K562 (cell line): ENCODE measurements around the gene CCDC136. TPM values are rescaled to one million over a fixed set of nuclear protein-coding genes. Genes with fewer than 3 reads are reported as not detected.

ENCODE experiments used
- CREB3L1 ChIP-seq: fragments of 450-650 bp; IDR thresholded peaks from 2 replicates; pipeline ENCODE4 v1.6.1; 2014; ENCODE audit warnings: low read depth, mild to moderate bottlenecking, moderate library complexity, borderline replicate concordance
- DIDO1 ChIP-seq: fragments of 450-650 bp; IDR thresholded peaks from 2 replicates; pipeline ENCODE4 v1.6.1; 2016; ENCODE audit warnings: low read depth, missing biosample characterization, missing genetic modification characterization
- HNRNPK ChIP-seq: fragments of 200-400 bp; formaldehyde crosslinking; IDR thresholded peaks from one replicate; pipeline ENCODE4 v1.6.1; 2018; ENCODE audit warnings: mild to moderate bottlenecking, low read depth, low read length; ENCODE audit not compliant: poor library complexity, severe bottlenecking
- MCM3 ChIP-seq: fragments of 450-650 bp; IDR thresholded peaks from 2 replicates; pipeline ENCODE4 v1.6.1; 2016
- RBBP5 ChIP-seq: fragments of 200-600 bp; sonication (generic); IDR thresholded peaks from 2 replicates; pipeline ENCODE4 v1.6.1; 2012; ENCODE audit warnings: borderline replicate concordance, mild to moderate bottlenecking, low read length, control low read depth, inconsistent platforms; ENCODE audit not compliant: insufficient read depth, poor library complexity, severe bottlenecking
- RBM22 ChIP-seq: fragments of 200-400 bp; formaldehyde crosslinking; IDR thresholded peaks from 2 replicates; pipeline ENCODE4 v1.6.1; 2018; ENCODE audit warnings: low read length, low read depth; ENCODE audit not compliant: poor library complexity, severe bottlenecking
- RCOR1 ChIP-seq, 2 experiments: IDR thresholded peaks; 2 replicates each; pipeline ENCODE4 v1.6.1; 2012; ENCODE audit warnings: low read depth in 2 of 2, low read length in 2 of 2, borderline replicate concordance in 1 of 2, improper control_type of control experiment in 1 of 2
- RFX1 ChIP-seq: fragments of 450-650 bp; IDR thresholded peaks from 2 replicates; pipeline ENCODE4 v1.6.1; 2016; ENCODE audit warnings: mild to moderate bottlenecking, moderate library complexity
- TARDBP ChIP-seq: fragments of 450-650 bp; IDR thresholded peaks from 2 replicates; pipeline ENCODE4 v1.6.1; 2016
- ZKSCAN3 ChIP-seq: fragments of 250-450 bp; sonication (Bioruptor Pico); IDR thresholded peaks from 2 replicates; pipeline ENCODE4 v1.4.0; 2020
- ZNF655 ChIP-seq: fragments of 250-450 bp; sonication (Bioruptor Pico); IDR thresholded peaks from 2 replicates; pipeline ENCODE4 v1.5.0; 2021
- polyA plus RNA-seq, 8 experiments: library from polyadenylated mRNA; depleted of rRNA in 4 of 8; stranded (reverse) in 5 of 8; unstranded in 3 of 8; fragments of >200 nt; fragmentation: Nextera tagmentation in 2 of 8; fragmentation: Illumina TruSeq in 1 of 8; extraction: Ambion mirVana in 2 of 8; extraction: Trizol in 1 of 8; gene quantifications; 2 replicates each; pipeline versions ENCODE4 v1.2.1 to v1.2.3, GENCODE V29; 2011 to 2014; ENCODE audit warnings: inconsistent platforms in 1 of 8, missing spikeins in 1 of 8
- total RNA-seq, 7 experiments: library from RNA; depleted of rRNA in 6 of 7; stranded (reverse); fragments of >200 nt in 6 of 7; fragmentation: Illumina TruSeq in 2 of 7; extraction: Trizol in 2 of 7; gene quantifications; 2 replicates each; pipeline versions ENCODE4 v1.2.1 to v1.2.3, GENCODE V29; 2011 to 2021; ENCODE audit warnings: low replicate concordance in 1 of 7
- TF ChIP-seq, protein P1 (sequence below), 2 experiments: fragments of 450-650 bp; IDR thresholded peaks; 2 replicates each; pipeline ENCODE4 v1.6.1; 2016; ENCODE audit warnings: mild to moderate bottlenecking in 2 of 2, borderline replicate concordance in 1 of 2, low read depth in 1 of 2, moderate library complexity in 1 of 2
- TF ChIP-seq, protein P2 (sequence below): fragments of 200-400 bp; formaldehyde crosslinking; IDR thresholded peaks from 2 replicates; pipeline ENCODE4 v1.6.1; 2017; ENCODE audit warnings: mild to moderate bottlenecking, low read depth, low read length, moderate library complexity

The CCDC136 gene
- total and polyA plus RNA-seq, 9 of the 15 experiments (the other 6 are each of a cell fraction or from before 2014, with no cell fraction given): 2.4 to 40.8 (median 26.5) TPM

GRCh38 chr7:128862571-128863432 is 71.0 kb downstream of the CCDC136 start, which contains the start of gene ATP6V1F (continued):
- TF ChIP-seq ZNF655 (CRISPR knock-in tag): no peak
- TF ChIP-seq TARDBP: peak; percentile 81; the same call in 1 of the 2 replicates
- TF ChIP-seq ZKSCAN3: no peak
- peak; percentile 93 for TF ChIP-seq CREB3L1
- no peak for TF ChIP-seq RBM22
- no peak for TF ChIP-seq MCM3
- TF ChIP-seq, protein P1, sequence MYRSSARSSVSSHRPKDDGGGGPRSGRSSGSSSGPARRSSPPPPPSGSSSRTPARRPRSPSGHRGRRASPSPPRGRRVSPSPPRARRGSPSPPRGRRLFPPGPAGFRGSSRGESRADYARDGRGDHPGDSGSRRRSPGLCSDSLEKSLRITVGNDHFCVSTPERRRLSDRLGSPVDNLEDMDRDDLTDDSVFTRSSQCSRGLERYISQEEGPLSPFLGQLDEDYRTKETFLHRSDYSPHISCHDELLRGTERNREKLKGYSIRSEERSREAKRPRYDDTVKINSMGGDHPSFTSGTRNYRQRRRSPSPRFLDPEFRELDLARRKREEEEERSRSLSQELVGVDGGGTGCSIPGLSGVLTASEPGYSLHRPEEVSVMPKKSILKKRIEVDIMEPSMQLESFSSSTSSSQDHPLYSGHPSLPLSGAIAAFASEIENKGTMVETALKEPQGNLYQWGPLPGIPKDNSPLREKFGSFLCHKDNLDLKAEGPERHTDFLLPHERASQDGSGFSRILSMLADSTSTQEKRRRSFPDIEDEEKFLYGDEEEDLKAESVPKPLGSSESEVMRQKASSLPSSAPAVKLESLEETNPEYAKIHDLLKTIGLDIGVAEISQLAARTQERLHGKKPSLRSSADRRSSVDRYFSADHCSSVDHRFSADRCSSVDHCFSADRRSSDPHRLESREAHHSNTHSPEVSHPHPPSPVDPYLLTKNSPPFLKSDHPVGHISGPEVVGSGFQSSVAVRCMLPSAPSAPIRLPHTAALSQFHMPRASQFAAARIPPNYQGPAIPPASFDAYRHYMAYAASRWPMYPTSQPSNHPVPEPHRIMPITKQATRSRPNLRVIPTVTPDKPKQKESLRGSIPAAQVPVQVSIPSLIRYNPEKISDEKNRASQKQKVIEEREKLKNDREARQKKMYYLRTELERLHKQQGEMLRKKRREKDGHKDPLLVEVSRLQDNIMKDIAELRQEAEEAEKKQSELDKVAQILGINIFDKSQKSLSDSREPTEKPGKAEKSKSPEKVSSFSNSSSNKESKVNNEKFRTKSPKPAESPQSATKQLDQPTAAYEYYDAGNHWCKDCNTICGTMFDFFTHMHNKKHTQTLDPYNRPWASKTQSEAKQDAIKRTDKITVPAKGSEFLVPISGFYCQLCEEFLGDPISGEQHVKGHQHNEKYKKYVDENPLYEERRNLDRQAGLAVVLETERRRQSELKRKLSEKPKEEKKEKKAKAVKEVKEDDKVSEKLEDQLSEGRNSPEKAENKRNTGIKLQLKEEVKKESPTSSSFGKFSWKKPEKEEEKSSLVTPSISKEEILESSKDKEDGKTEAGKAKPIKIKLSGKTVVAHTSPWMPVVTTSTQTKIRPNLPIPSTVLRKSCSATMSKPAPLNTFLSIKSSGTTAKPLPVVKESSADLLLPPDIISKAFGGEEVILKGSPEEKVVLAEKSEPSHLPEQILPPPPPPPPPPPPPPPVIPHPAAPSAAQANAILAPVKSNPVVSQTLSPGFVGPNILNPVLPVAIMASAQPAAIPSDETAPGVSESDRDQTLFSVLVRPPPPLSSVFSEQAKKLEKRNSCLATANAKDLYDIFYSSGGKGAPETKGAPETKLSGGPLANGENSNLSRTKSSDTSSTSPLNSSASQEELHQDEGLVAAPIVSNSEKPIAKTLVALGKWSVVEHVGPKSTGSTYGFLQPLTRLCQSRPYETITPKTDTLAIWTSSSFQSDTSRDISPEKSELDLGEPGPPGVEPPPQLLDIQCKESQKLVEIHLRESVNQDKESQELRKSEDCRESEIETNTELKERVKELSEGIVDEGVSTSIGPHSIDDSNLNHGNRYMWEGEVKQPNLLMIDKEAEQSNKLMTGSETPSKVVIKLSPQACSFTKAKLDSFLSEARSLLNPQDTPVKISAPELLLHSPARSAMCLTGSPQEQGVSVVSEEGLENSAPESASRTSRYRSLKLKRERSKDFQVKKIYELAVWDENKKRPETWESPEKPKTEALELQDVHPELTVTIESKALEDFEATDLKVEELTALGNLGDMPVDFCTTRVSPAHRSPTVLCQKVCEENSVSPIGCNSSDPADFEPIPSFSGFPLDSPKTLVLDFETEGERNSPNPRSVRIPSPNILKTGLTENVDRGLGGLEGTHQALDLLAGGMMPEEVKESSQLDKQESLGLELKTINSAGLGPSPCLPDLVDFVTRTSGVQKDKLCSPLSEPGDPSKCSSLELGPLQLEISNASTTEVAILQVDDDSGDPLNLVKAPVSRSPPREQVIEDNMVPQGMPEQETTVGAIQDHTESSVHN (IDR thresholded peaks at IDR 0.05; ENCODE audit: borderline replicate concordance in 1 of 2, low read depth in 1 of 2): no peak
- peak; percentile 87 for TF ChIP-seq RBBP5
- TF ChIP-seq RFX1: no peak
- peak in 1 of 2 experiments; percentile 32; a peak in 2 of 4 replicates for TF ChIP-seq RCOR1 (IDR thresholded peaks at IDR 0.05; ENCODE audit: borderline replicate concordance in 1 of 2, low read depth in 2 of 2, low read length in 2 of 2)
- no peak for TF ChIP-seq DIDO1
- TF ChIP-seq, protein P2, sequence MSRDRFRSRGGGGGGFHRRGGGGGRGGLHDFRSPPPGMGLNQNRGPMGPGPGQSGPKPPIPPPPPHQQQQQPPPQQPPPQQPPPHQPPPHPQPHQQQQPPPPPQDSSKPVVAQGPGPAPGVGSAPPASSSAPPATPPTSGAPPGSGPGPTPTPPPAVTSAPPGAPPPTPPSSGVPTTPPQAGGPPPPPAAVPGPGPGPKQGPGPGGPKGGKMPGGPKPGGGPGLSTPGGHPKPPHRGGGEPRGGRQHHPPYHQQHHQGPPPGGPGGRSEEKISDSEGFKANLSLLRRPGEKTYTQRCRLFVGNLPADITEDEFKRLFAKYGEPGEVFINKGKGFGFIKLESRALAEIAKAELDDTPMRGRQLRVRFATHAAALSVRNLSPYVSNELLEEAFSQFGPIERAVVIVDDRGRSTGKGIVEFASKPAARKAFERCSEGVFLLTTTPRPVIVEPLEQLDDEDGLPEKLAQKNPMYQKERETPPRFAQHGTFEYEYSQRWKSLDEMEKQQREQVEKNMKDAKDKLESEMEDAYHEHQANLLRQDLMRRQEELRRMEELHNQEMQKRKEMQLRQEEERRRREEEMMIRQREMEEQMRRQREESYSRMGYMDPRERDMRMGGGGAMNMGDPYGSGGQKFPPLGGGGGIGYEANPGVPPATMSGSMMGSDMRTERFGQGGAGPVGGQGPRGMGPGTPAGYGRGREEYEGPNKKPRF: no peak
- no peak for TF ChIP-seq HNRNPK
